Liver (tissue), 9 donors: ENCODE data around the gene TRDN. TPM values are rescaled to one million over a fixed set of nuclear protein-coding genes. Genes with fewer than 3 reads are reported as not detected.

Experiments used
- DNase-seq: peaks from one replicate; pipeline ENCODE4 v3.0.0-alpha.2; 2017; ENCODE audit warnings: low spot score
- H3K27ac ChIP-seq, 2 donors: one replicate each; pipeline ENCODE4 v1.7.0; 2013; ENCODE audit warnings: inconsistent platforms in 2 of 2, low read length in 2 of 2, control low read depth in 1 of 2, low read depth in 1 of 2, mild to moderate bottlenecking in 1 of 2
- H3K27me3 ChIP-seq, 4 donors: one replicate each; pipeline versions ENCODE4 v1.6.1 to v1.7.0; 2013; ENCODE audit warnings: low read length in 3 of 4, inconsistent platforms in 1 of 4, mild to moderate bottlenecking in 1 of 4, moderate library complexity in 1 of 4; ENCODE audit not compliant: control insufficient read depth in 4 of 4, insufficient read depth in 4 of 4
- H3K36me3 ChIP-seq, 4 donors: one replicate each; pipeline versions ENCODE4 v1.6.1 to v1.7.0; 2013; ENCODE audit warnings: low read length in 3 of 4, mild to moderate bottlenecking in 3 of 4, low read depth in 1 of 4, moderate library complexity in 1 of 4; ENCODE audit not compliant: control insufficient read depth in 4 of 4, insufficient read depth in 3 of 4
- H3K4me1 ChIP-seq, 4 donors: one replicate each; pipeline versions ENCODE4 v1.6.1 to v1.7.0; 2013; ENCODE audit warnings: low read length in 3 of 4, mild to moderate bottlenecking in 3 of 4, moderate library complexity in 1 of 4; ENCODE audit not compliant: control insufficient read depth in 4 of 4, insufficient read depth in 4 of 4
- H3K4me3 ChIP-seq, 3 donors: one replicate each; pipeline versions ENCODE4 v1.6.1 to v1.7.0; 2013; ENCODE audit warnings: low read length in 3 of 3, control low read depth in 1 of 3, low read depth in 1 of 3, mild to moderate bottlenecking in 1 of 3
- H3K9ac ChIP-seq, 2 donors: one replicate each; pipeline ENCODE4 v1.7.0; 2013; ENCODE audit warnings: low read length in 2 of 2, mild to moderate bottlenecking in 2 of 2, moderate library complexity in 2 of 2, control low read depth in 1 of 2, low read depth in 1 of 2
- H3K9me3 ChIP-seq, 4 donors: one replicate each; pipeline versions ENCODE4 v1.6.1 to v1.7.0; 2013; ENCODE audit warnings: low read length in 3 of 4; ENCODE audit not compliant: control insufficient read depth in 4 of 4
- CTCF ChIP-seq: fragments of 150-350 bp; IDR thresholded peaks from 2 replicates; pipeline ENCODE4 v1.5.1; 2017; ENCODE audit warnings: improper control_type of control experiment, low read depth, low read length; ENCODE audit not compliant: missing input control
- EGR1 ChIP-seq, 2 donors: IDR thresholded peaks; 2 replicates each; pipeline ENCODE4 v1.6.1; 2016 to 2018; ENCODE audit warnings: antibody characterized with exemption in 2 of 2, low read depth in 2 of 2
- FOXA1 ChIP-seq: IDR thresholded peaks from 2 replicates; pipeline ENCODE4 v1.6.1; 2016; ENCODE audit warnings: antibody characterized with exemption
- FOXA2 ChIP-seq: IDR thresholded peaks from 2 replicates; pipeline ENCODE4 v1.6.1; 2016; ENCODE audit warnings: antibody characterized with exemption
- HNF4A ChIP-seq, 2 donors: conservative IDR thresholded peaks; 2 replicates each; pipeline ENCODE4 v1.6.1; 2016; ENCODE audit warnings: antibody characterized with exemption in 2 of 2, mild to moderate bottlenecking in 2 of 2
- HNF4G ChIP-seq: IDR thresholded peaks from 2 replicates; pipeline ENCODE4 v1.6.1; 2016; ENCODE audit warnings: antibody characterized with exemption
- JUND ChIP-seq, 2 donors: IDR thresholded peaks; 2 replicates each; pipeline ENCODE4 v1.6.1; 2016; ENCODE audit warnings: antibody characterized with exemption in 2 of 2
- RAD21 ChIP-seq, 2 donors: IDR thresholded peaks; 2 replicates each; pipeline ENCODE4 v1.6.1; 2016; ENCODE audit warnings: antibody characterized with exemption in 2 of 2, mild to moderate bottlenecking in 2 of 2
- REST ChIP-seq: IDR thresholded peaks from 2 replicates; pipeline ENCODE4 v1.6.1; 2016; ENCODE audit warnings: antibody characterized with exemption, mild to moderate bottlenecking
- RXRA ChIP-seq, 2 donors: IDR thresholded peaks; 2 replicates each; pipeline ENCODE4 v1.6.1; 2017 to 2018; ENCODE audit warnings: antibody characterized with exemption in 2 of 2, mild to moderate bottlenecking in 1 of 2
- SP1 ChIP-seq: IDR thresholded peaks from 2 replicates; pipeline ENCODE4 v1.6.1; 2018; ENCODE audit warnings: antibody characterized with exemption, mild to moderate bottlenecking
- TAF1 ChIP-seq: conservative IDR thresholded peaks from 2 replicates; pipeline ENCODE4 v1.6.1; 2016; ENCODE audit warnings: antibody characterized with exemption, mild to moderate bottlenecking
- YY1 ChIP-seq: IDR thresholded peaks from 2 replicates; pipeline ENCODE4 v1.6.1; 2016; ENCODE audit warnings: antibody characterized with exemption, mild to moderate bottlenecking
- ZBTB33 ChIP-seq: IDR thresholded peaks from 2 replicates; pipeline ENCODE4 v1.6.1; 2016; ENCODE audit warnings: antibody characterized with exemption
- WGBS: extraction: QIAGEN DNeasy Blood & Tissue Kit; methylation state at CpG from one replicate; pipeline ENCODE4 v1.1.7; 2013; 5-methylcytosine and 5-hydroxymethylcytosine counted together
- polyA plus RNA-seq, 2 donors: library from polyadenylated mRNA; stranded (reverse) in 1 of 2; unstranded in 1 of 2; fragments of 200-250 nt in 1 of 2; fragments of >200 nt in 1 of 2; fragmentation: Nextera tagmentation in 1 of 2; extraction: Ambion mirVana in 1 of 2; gene quantifications; one replicate each; pipeline versions ENCODE4 v1.2.1 to v1.2.3, GENCODE V29; 2013 to 2015
- total RNA-seq, 2 donors: library from RNA; depleted of rRNA; stranded (reverse); fragments of >200 nt; gene quantifications; one replicate each; pipeline ENCODE4 v1.2.3, GENCODE V29; 2014
- TF ChIP-seq, protein P1 (sequence below): IDR thresholded peaks from 2 replicates; pipeline ENCODE4 v1.6.1; 2016; ENCODE audit warnings: antibody characterized with exemption
- TF ChIP-seq, protein P2 (sequence below): IDR thresholded peaks from 2 replicates; pipeline ENCODE4 v1.6.1; 2016; ENCODE audit warnings: antibody characterized with exemption
- donor health status: healthy.
- donor health status: healthy.
- donor health status: healthy.
- donor health status: healthy.
- donor health status: healthy.

Gene TRDN
- total and polyA plus RNA-seq, 4 donors = 0.08 to 0.79 TPM; not detected in 2

DNA sequence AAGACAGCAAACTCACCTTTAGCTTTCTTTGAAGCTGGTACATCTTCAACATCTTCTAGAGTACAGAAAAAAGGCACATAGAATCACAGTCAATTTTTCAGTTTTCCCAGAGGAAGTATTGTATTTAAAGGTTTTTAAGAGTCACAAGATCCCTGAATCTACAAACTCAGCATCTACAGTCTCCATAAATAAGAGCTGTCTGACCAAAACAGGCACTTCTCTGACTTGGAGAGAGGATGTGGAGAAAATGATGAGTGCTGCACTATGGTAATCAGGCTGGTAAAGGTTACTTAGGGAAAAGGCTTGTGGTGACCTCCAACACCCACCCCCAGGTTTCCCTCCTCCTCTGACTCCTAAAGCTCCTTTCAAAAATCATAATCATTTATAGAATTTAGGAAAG, 412.7 kb downstream of the TRDN start (continued):
- TF ChIP-seq JUND (IDR thresholded peaks at IDR 0.05) = no peak

GRCh38 chr6:123223461-123223860, 413.3 kb downstream of the TRDN start:
- Histone ChIP-seq H3K36me3 (no peaks in the 10 kb centered on the region), H3K27me3 (no peaks in the 10 kb centered on the region), H3K27ac (no peak overlapping the region), H3K4me1 (no peaks in the 10 kb centered on the region), H3K9me3 (no peaks in the 10 kb centered on the region), H3K4me3 (no peak overlapping the region), H3K9ac (no peak overlapping the region)
- no peak for TF ChIP-seq HNF4G
- no peak for TF ChIP-seq FOXA2
- no peak for TF ChIP-seq REST
- TF ChIP-seq ZBTB33 = no peak
- no peak for TF ChIP-seq CTCF
- TF ChIP-seq, protein P1, sequence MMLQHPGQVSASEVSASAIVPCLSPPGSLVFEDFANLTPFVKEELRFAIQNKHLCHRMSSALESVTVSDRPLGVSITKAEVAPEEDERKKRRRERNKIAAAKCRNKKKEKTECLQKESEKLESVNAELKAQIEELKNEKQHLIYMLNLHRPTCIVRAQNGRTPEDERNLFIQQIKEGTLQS = no peak
- TF ChIP-seq SP1 = no peak
- TF ChIP-seq JUND (IDR thresholded peaks at IDR 0.05) = no peak
- no peak for TF ChIP-seq TAF1
- no peak for TF ChIP-seq EGR1 (IDR thresholded peaks at IDR 0.05; ENCODE audit: low read depth in 2 of 2)
- no peak for TF ChIP-seq HNF4A (conservative IDR thresholded peaks at IDR 0.05)
- TF ChIP-seq, protein P2, sequence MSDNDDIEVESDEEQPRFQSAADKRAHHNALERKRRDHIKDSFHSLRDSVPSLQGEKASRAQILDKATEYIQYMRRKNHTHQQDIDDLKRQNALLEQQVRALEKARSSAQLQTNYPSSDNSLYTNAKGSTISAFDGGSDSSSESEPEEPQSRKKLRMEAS = no peak
- no peak for TF ChIP-seq RAD21 (IDR thresholded peaks at IDR 0.05)
- no peak for TF ChIP-seq YY1
- no peak for TF ChIP-seq FOXA1
- TF ChIP-seq RXRA (IDR thresholded peaks at IDR 0.05) = no peak
- 76% methylated on average over 2 of the region's 2 CpGs for WGBS
- no peak for DNase-seq
